Stimulated activated CD4-positive, alpha-beta T cell treated with anti-CD3 and anti-CD28 coated beads, Interleukin-1b, Interleukin-23, amount 100 ng/mL, for 4 hours (primary cell): ENCODE results near the gene KBTBD3.

ENCODE experiments used
- DNase-seq, 2 donors: peaks; one replicate each; pipeline ENCODE4 v3.0.0-alpha.2; 2020; ENCODE audit warnings: low read depth in 2 of 2

Gene KBTBD3

DNA sequence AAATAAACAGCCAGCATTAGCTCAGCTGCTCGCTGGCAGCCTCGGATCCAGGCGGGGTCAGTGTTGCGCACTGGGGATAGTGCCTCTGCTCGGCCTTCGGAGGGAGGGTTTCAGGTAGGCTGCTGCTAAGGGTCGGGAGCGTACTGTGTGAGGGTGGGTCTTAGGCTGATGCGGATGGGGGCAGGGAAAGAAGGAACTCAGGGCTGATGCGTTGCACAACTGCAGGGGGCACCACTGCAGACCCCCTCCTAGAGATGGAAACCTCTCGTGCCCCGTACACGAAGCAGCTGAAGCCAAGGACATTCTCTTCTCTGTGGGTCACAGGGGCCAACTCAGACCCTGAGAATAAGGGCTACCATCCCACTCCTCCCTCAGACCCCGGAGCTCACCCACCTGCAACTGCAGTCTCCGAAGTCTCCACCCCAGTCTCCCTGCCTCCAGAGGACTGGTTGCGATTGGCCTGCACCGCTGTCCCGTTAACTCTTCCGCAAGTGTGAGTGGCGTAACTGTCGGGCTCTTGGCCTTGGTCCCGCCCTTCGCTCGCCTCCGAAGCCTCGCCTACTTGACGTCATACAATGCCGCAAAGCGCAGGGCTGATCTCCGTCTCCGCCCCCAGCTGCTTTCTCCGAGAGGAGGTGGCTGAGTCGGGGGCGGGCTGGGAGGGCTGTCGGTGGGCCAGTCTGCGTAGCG is at the start of gene KBTBD3:
KBTBD3 (minus strand) TSS at position 429 of the 690 bp plus-strand sequence. CDS start 18,250 bp downstream, outside the sequence.
- DNase-seq: peak; percentile 93 to 96

DNA sequence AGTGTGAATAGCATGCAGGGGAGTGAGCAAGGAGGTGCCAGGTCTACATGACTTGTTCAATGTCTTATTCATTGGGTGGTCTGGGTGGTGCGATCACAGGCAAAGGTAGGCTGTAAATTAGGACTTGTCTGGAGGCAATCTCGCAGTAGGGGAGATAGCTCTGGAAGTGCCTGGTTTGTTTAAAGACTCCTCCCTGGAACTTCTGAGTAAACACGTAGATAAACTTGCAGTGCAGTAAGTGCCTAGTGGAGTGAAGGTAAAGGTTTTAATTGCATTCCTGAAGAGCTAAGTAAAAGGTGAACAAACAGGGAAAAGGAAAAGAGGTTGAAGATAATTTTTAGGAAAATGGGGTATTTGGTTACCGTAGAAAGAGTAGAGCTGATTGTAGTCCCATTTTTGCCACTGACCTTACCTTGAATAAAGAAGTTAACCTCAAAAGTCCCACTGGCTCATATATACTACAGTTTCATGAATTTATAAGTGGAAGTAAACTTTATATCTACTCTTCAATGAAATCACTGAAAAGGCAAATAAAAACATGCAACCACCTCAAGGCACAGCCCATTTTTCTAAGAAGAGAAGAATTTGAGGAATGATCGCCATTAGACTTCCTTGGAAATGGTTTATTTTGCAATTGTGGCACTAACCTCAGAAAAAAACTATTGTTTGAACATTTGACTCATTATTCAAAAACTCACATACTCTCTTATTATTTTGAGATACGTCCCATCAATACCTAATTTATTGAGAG is 44.6 kb upstream of the KBTBD3 start:
- DNase-seq: no peak

- DNase-seq: no peak
Observed at GRCh38 chr11:106105986-106106385, 28.8 kb upstream of the KBTBD3 start.

DNA sequence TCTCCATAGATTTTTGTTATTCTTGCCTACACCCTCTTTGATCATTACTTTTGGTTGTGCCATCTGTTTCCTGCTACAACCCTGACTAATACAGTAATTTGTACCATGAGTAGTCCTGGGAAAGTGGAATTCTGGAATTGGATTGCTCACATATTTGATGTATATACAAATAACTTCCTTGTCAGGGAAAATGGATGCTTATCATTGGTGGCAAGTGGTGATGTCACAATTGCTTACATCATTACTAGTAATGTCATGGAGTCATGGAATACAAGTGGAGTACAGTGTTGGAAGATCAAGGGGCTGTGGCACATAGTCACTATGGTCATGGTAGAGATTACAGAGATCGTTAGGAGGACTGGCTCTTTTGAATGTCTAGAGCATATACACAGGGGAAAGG is 24.7 kb upstream of the KBTBD3 start:
- no peak for DNase-seq

GRCh38 chr11:106101370-106101769 is 24.2 kb upstream of the KBTBD3 start:
- no peak for DNase-seq

GRCh38 chr11:106098893-106099553 is 21.9 kb upstream of the KBTBD3 start:
- DNase-seq: no peak

- no peak for DNase-seq
Observed at GRCh38 chr11:106092446-106092845, 15.3 kb upstream of the KBTBD3 start.

DNA sequence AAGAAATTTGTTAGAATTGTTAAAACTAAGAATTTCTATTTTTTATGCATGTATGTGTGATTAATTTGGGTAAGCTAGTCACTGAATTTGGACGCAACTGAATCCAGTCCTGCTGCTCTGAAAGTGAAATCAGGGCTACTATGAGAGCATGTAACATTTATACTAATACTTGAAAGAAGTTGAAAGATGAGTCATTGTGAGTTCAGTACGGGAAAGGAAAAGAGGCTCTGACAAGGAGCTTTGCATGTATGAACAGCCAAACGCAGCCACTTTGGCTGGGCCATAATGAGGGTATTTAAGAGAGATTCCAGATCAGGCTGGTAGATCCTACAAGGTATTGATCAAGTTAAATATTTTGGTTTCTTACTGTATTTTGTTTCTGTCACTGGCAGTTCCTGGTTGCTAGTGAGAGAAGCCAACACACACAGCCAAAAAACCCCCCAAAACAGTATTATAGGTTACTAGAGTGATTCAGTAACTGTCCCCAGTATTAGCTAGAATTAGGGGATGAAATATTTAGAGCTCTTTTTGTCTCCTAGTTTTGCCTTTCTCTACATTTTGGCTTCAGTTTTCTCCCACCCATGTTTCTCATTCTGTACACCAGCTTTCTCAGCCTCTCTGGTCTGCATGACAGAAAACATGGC is 14.5 kb upstream of the KBTBD3 start:
- no peak for DNase-seq

GRCh38 chr11:106088896-106089295 is 11.7 kb upstream of the KBTBD3 start:
- DNase-seq: no peak

DNA sequence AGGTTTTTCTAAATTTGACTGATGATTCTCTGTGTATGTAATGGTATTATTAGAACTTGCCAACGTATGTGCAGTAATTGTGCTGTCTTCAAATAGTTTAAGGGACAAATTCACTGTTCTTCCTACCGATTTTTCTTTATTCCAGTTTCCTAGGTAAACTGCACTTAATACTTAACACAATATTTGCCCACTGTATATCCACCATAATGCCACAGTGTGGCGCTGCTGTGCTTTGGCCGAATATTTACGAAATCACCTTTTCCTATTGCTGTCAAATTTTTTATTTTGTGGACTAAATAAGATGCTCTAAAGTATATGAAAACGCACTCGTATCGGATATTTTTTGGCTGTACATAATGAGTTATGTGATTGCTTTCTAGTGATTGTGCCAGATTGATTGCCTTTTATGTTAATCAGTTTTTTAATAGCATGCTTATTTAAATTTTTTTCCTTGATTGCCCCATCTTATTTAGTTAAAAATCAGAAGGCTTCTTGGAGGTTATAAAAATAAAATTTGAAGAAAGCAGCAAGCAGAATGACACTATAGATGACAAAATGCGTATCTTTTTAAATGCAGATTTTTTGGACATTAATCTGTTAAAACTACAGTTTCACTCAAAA is 10.8 kb upstream of the KBTBD3 start:
- DNase-seq: peak; percentile 6 to 19

DNA sequence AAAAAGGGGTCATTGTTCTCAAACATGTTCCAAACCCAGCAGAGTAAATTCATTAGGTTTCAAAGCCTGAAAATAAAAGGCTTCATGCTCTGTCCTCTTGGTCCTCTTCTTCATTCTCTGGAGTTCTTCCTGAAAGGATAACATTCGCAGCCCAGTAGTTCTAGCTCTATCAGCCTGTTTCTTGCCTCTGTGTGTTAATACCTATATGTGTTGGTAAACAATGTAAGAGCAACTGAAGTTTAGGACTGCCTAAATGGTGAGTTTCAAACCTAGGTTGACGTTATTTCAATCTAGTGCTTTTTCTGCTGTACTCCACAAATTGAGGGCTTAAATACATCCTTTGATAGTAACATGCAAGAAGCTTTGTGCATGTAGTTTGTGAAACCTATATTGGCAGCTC is 9.7 kb upstream of the KBTBD3 start:
- DNase-seq: no peak

DNA sequence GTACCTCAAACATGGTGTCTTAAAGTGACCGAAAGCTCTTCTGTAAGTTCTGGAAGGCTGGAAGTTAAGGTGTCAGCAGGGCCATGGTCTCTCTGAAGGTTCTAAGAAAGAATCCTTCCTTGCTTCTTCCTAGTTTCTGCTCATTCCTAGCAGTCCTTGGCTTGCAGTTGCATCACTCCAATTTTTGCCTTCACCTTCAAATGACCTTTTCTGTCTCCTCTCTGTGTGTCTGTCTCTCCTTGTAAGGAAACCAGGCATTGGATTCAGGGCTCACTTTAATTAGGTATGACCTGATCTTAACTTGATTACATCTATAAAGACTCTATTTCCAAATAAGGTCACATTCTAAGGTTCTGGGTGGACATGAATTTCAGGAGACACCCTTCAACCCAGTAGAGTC is 9.0 kb upstream of the KBTBD3 start:
- DNase-seq: no peak

DNA sequence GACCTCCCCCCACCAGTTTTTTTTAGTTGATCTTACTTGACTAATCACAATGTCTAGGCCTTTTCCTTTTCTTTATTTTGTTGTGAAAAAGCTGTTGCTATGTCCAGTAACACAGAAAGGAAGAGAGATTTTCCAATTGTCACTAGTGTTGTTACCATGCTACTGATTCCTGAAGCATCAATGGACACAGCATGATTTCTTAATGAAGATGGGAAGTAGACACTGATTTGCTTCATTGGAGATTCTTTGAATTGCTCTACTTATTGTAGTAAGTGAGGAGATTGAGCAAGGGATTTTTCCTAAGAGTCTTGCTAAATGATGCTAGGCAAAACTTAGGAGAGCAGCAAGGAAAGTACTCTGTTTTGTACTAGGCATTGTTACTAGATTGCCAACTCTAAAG is 4.9 kb upstream of the KBTBD3 start:
- no peak for DNase-seq

GRCh38 chr11:106077609-106078455 is 685 bp upstream of the KBTBD3 start, which contains the start of gene AASDHPPT:
Gene AASDHPPT, plus strand, starts transcription at chr11:106077662. Its CDS starts 49 bp downstream, at chr11:106077711.
- DNase-seq: no peak

GRCh38 chr11:106076171-106076918 is 802 bp downstream of the KBTBD3 start:
- no peak for DNase-seq

- DNase-seq: no peak
Observed at GRCh38 chr11:106072804-106073203, 4.3 kb downstream of the KBTBD3 start.

- no peak for DNase-seq
Observed at GRCh38 chr11:106070606-106071005, 6.5 kb downstream of the KBTBD3 start.

- no peak for DNase-seq
Observed at GRCh38 chr11:106063009-106063408, 14.1 kb downstream of the KBTBD3 start.

GRCh38 chr11:106061954-106062949 is 14.9 kb downstream of the KBTBD3 start:
- no peak for DNase-seq
